ENCODE measurements around the gene FRG2B.
"Not testable (repeated sequence)": the region's sequence is repeated elsewhere in the genome, so short reads cannot be mapped to it uniquely, and the experiment has no call there.

FRG2B gene

DNA sequence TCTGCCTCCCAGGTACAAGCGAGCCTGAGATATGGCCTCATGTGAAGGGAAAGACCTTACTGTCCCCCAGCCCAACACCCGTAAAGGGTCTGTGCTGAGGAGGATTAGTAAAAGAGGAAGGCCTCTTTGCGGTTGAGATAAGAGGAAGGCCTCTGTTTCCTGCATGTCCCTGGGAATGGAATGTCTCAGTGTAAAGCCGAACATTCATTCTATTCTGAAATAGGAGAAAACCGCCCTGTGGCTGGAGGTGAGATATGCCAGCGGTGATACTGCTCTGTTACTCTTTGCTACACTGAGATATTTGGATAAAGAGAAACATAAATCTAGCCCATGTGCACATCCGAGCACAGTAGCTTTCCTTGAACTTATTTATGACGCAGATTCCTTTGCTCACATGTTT is 26.7 kb downstream of the FRG2B start:
- DNase-seq (ENCODE audit: low spot score) = not testable (repeated sequence)

GRCh38 chr10:133592716-133593115 is 33.9 kb downstream of the FRG2B start:
- no peak for DNase-seq (ENCODE audit: low spot score)

DNA sequence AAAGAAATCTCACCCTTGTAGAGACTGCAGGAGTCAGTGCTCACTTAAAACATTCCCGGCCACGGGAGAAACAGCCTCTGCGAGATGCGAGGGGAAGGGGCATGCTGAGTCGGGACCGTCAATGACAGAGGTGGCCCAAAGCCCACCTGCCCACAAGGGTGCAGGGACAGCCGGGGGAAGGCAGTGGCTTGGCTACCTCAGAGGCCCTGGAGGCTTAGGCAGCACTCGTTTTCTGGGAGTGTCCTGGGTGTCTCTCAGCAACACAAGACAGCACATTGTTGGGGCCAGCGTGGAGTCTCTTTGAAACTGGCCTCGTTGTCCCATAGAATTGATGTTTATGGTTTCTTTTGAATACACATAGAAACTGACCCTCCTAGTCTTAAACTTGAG is 35.6 kb downstream of the FRG2B start:
- no peak for DNase-seq (ENCODE audit: low spot score)

DNA sequence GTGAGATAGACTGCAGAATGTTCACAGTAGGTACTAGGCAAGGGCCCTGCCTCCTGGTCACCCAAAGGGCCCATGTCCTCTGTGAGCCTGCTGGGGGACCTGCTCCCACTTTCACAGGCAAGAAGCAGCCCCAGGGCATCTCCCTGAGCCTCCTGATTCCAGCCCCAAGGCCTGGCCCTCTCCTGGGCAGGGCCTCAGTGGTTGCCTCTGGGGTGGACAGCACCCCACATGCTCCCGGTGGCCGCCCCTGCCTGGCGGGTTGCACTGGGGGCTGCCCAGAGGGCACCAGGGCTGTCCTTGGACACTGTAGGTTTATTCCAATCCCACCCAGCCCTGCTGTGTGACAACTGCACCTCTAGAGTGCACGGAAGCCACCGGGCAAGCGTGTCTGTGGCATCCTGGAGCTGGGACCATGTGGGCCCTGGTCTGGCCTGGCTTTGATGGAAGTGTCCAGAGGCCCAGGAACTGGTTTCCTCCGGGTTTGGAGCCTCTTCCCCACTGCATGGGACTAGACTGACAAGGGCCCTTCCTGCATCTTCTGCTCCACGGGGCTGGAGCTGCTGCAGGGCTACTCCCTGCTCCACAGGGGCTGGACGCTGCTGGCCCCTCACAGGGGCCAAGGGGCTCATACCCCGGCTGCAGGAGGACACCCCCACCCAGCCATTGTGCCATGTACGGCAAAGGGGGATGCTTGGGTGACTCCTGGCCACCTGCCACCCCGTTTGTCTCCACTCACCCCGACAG is 36.2 kb downstream of the FRG2B start:
- no peak for DNase-seq (ENCODE audit: low spot score)

DNA sequence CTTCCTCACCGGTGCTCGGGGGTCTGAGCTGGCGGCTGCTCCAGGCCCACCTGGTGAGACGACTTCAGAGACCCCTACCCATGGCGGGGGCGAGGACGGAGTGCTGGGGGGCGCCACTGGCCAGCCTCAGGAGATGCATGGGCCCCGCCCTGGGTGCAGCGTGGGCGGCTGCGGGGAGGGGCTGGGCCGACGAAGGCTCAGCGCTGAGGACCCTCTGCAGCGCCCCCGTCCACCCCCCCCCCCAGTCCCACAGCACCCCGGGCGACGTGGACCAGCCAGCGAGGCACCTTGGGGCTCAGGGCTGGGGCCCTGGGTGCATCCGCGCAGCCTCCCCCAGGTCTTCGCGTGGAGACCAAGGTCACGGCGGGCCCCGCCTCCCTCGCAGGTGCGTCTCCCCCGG is 49.6 kb downstream of the FRG2B start:
- not testable (repeated sequence) for DNase-seq (ENCODE audit: low spot score)

Measured in activated CD4-positive, alpha-beta T cell treated with anti-CD3 and anti-CD28 coated beads, Interleukin-2, Interleukin-4, amounts not matched to agents 100 ng/mL and 50 ng/mL, durations not matched to agents 16 hours and 8 hours (primary cell).